WTC11 (cell line): ENCODE data around the gene LMO3. TPM values are rescaled to one million over a fixed set of nuclear protein-coding genes. Genes with fewer than 3 reads are reported as not detected.

Experiments
- ATAC-seq: fragments of 200-7000 bp; cut with Tn5 transposase; 2 replicates; pipeline ENCODE4 v1.10.0; 2021; ENCODE audit warnings: mild to moderate bottlenecking, moderate library complexity
- CTCF ChIA-PET: fragments of 300-600 bp; sonication (Branson Sonifier 250); formaldehyde crosslinking; loops from one replicate; lab custom pipeline; 2021; ENCODE audit warnings: antibody characterized with exemption; lab: Charles Lee
- POLR2A ChIA-PET: fragments of 350-600 bp; sonication (Branson Sonifier 250); formaldehyde crosslinking; loops from one replicate; lab custom pipeline; 2021; ENCODE audit warnings: antibody characterized with exemption; lab: Charles Lee
- DNase-seq: peaks from one replicate; pipeline ENCODE4 v3.0.0; 2021; ENCODE audit warnings: low spot score
- H3K27ac Mint-ChIP-seq: 2 replicates; pipeline ENCODE4 v1.8.0; 2021; ENCODE audit warnings: mixed read lengths
- H3K27me3 Mint-ChIP-seq: 2 replicates; pipeline ENCODE4 v1.8.0; 2021; ENCODE audit warnings: low read depth, mild to moderate bottlenecking, moderate library complexity, mixed read lengths
- H3K36me3 Mint-ChIP-seq: 2 replicates; pipeline ENCODE4 v1.8.0; 2021; ENCODE audit warnings: mixed read lengths
- H3K4me1 Mint-ChIP-seq: 2 replicates; pipeline ENCODE4 v1.8.0; 2022; ENCODE audit warnings: mixed read lengths
- H3K4me3 Mint-ChIP-seq: 2 replicates; pipeline ENCODE4 v1.8.0; 2021; ENCODE audit warnings: mild to moderate bottlenecking, moderate library complexity, mixed read lengths
- H3K9me3 Mint-ChIP-seq: 2 replicates; pipeline ENCODE4 v1.8.0; 2021; ENCODE audit warnings: mixed read lengths
- CREB1 ChIP-seq: sonication (generic); formaldehyde crosslinking; IDR thresholded peaks from 2 replicates; pipeline ENCODE4 v1.8.0; 2023; ENCODE audit warnings: mild to moderate bottlenecking, missing genetic modification reagents
- FOXP1 ChIP-seq: sonication (generic); formaldehyde crosslinking; IDR thresholded peaks from 2 replicates; pipeline ENCODE4 v1.8.0; 2022; ENCODE audit warnings: missing genetic modification reagents, mild to moderate bottlenecking, moderate library complexity, borderline replicate concordance
- GABPB1 ChIP-seq: sonication (generic); formaldehyde crosslinking; IDR thresholded peaks from 2 replicates; pipeline ENCODE4 v1.8.1; 2023; ENCODE audit warnings: mild to moderate bottlenecking, missing genetic modification reagents
- KAT7 ChIP-seq: sonication (generic); formaldehyde crosslinking; IDR thresholded peaks from 2 replicates; pipeline ENCODE4 v1.8.1; 2023; ENCODE audit warnings: missing genetic modification reagents, mild to moderate bottlenecking, borderline replicate concordance
- MXD4 ChIP-seq: fragments of 250-450 bp; sonication (Bioruptor Pico); IDR thresholded peaks from 2 replicates; pipeline ENCODE4 v1.8.0; 2021; ENCODE audit warnings: mild to moderate bottlenecking, moderate library complexity, borderline replicate concordance
- NFE2L1 ChIP-seq: sonication (generic); formaldehyde crosslinking; IDR thresholded peaks from 2 replicates; pipeline ENCODE4 v1.8.1; 2023; ENCODE audit warnings: missing genetic modification reagents
- NR1H2 ChIP-seq: sonication (generic); formaldehyde crosslinking; IDR thresholded peaks from 2 replicates; pipeline ENCODE4 v1.9.0; 2021; ENCODE audit warnings: mild to moderate bottlenecking, moderate library complexity, missing genetic modification reagents
- PRRX2 ChIP-seq: fragments of 250-450 bp; sonication (Bioruptor Pico); IDR thresholded peaks from 2 replicates; pipeline ENCODE4 v1.8.0; 2021; ENCODE audit warnings: mild to moderate bottlenecking
- RELA ChIP-seq: sonication (generic); formaldehyde crosslinking; IDR thresholded peaks from 2 replicates; pipeline ENCODE4 v1.8.1; 2022; ENCODE audit warnings: missing genetic modification reagents, mild to moderate bottlenecking, borderline replicate concordance
- SMAD3 ChIP-seq: sonication (generic); formaldehyde crosslinking; IDR thresholded peaks from 2 replicates; pipeline ENCODE4 v1.8.0; 2022; ENCODE audit warnings: missing genetic modification reagents, mild to moderate bottlenecking, borderline replicate concordance
- SMAD4 ChIP-seq: sonication (generic); formaldehyde crosslinking; IDR thresholded peaks from 2 replicates; pipeline ENCODE4 v1.8.0; 2022; ENCODE audit warnings: mild to moderate bottlenecking, missing genetic modification reagents
- USF2 ChIP-seq: sonication (generic); formaldehyde crosslinking; IDR thresholded peaks from 2 replicates; pipeline ENCODE4 v1.8.1; 2023; ENCODE audit warnings: mild to moderate bottlenecking, missing genetic modification reagents, moderate library complexity
- ZNF396 ChIP-seq: fragments of 250-450 bp; sonication (Bioruptor Pico); IDR thresholded peaks from 2 replicates; pipeline ENCODE4 v1.8.0; 2021; ENCODE audit warnings: mild to moderate bottlenecking, moderate library complexity, borderline replicate concordance
- ZNF416 ChIP-seq: fragments of 250-450 bp; sonication (Bioruptor Pico); IDR thresholded peaks from 2 replicates; pipeline ENCODE4 v1.9.0; 2021; ENCODE audit warnings: mild to moderate bottlenecking, inconsistent platforms
- ZNF423 ChIP-seq: fragments of 250-450 bp; sonication (Bioruptor Pico); IDR thresholded peaks from 2 replicates; pipeline ENCODE4 v2.1.2; 2022; ENCODE audit warnings: mild to moderate bottlenecking, moderate library complexity
- ZNF671 ChIP-seq: fragments of 250-450 bp; sonication (Bioruptor Pico); IDR thresholded peaks from 2 replicates; pipeline ENCODE4 v1.8.0; 2021; ENCODE audit warnings: mild to moderate bottlenecking
- total RNA-seq: library from RNA; stranded (reverse); gene quantifications from 3 replicates; pipeline ENCODE4 v1.2.3, GENCODE V29; 2021
- TF ChIP-seq, protein P1 (sequence below): sonication (generic); formaldehyde crosslinking; conservative IDR thresholded peaks from 2 replicates; pipeline ENCODE4 v1.8.1; 2023; ENCODE audit warnings: mild to moderate bottlenecking, low read depth, missing genetic modification reagents, moderate library complexity
- TF ChIP-seq, protein P2 (sequence below): sonication (generic); formaldehyde crosslinking; IDR thresholded peaks from 2 replicates; pipeline ENCODE4 v1.8.1; 2023; ENCODE audit warnings: mild to moderate bottlenecking, missing genetic modification reagents, borderline replicate concordance
- TF ChIP-seq, protein P3 (sequence below): sonication (generic); formaldehyde crosslinking; IDR thresholded peaks from 2 replicates; pipeline ENCODE4 v1.8.1; 2023; ENCODE audit warnings: mild to moderate bottlenecking, missing genetic modification reagents, moderate library complexity
- TF ChIP-seq, protein P4 (sequence below): sonication (generic); formaldehyde crosslinking; IDR thresholded peaks from 2 replicates; pipeline ENCODE4 v1.8.1; 2023; ENCODE audit warnings: mild to moderate bottlenecking, missing genetic modification reagents
- TF ChIP-seq, protein P5 (sequence below): sonication (generic); formaldehyde crosslinking; IDR thresholded peaks from 2 replicates; pipeline ENCODE4 v1.8.1; 2022; ENCODE audit warnings: low read depth, missing genetic modification reagents, borderline replicate concordance

Gene LMO3
- total RNA-seq, 1 experiment from 2014 or later: 29.8 TPM

DNA sequence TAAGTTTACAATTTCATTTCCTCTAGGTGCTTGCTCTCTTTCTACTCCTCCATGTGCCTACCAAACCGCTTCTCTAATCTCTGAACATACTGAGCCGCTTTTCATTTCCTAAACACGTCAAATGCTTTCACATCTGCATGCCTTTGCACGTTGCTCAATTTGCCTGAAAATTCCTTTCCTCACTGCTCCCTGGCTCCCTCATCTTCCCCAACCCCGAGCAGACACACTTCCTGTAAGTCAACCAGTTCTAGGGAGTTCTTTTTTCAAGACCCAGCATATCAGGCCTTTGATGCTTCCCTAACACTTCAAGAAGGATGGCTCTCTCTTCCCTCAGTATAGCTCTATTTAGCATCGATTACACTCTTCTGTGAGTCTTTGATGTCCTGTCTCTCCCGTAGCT is 50.3 kb downstream of the LMO3 start:
- H3K27me3 Mint-ChIP-seq: no peaks in the 10 kb centered on the region
- H3K27ac Mint-ChIP-seq: peak overlapping the region; percentile 67
- no peaks in the 10 kb centered on the region for H3K9me3 Mint-ChIP-seq
- H3K36me3 Mint-ChIP-seq: no peaks in the 10 kb centered on the region; the same call in 1 of the 2 replicates
- TF ChIP-seq KAT7 (CRISPR knock-in tag): no peak
- TF ChIP-seq, protein P1, sequence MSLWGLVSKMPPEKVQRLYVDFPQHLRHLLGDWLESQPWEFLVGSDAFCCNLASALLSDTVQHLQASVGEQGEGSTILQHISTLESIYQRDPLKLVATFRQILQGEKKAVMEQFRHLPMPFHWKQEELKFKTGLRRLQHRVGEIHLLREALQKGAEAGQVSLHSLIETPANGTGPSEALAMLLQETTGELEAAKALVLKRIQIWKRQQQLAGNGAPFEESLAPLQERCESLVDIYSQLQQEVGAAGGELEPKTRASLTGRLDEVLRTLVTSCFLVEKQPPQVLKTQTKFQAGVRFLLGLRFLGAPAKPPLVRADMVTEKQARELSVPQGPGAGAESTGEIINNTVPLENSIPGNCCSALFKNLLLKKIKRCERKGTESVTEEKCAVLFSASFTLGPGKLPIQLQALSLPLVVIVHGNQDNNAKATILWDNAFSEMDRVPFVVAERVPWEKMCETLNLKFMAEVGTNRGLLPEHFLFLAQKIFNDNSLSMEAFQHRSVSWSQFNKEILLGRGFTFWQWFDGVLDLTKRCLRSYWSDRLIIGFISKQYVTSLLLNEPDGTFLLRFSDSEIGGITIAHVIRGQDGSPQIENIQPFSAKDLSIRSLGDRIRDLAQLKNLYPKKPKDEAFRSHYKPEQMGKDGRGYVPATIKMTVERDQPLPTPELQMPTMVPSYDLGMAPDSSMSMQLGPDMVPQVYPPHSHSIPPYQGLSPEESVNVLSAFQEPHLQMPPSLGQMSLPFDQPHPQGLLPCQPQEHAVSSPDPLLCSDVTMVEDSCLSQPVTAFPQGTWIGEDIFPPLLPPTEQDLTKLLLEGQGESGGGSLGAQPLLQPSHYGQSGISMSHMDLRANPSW (CRISPR knock-in tag): no peak
- TF ChIP-seq, protein P2, sequence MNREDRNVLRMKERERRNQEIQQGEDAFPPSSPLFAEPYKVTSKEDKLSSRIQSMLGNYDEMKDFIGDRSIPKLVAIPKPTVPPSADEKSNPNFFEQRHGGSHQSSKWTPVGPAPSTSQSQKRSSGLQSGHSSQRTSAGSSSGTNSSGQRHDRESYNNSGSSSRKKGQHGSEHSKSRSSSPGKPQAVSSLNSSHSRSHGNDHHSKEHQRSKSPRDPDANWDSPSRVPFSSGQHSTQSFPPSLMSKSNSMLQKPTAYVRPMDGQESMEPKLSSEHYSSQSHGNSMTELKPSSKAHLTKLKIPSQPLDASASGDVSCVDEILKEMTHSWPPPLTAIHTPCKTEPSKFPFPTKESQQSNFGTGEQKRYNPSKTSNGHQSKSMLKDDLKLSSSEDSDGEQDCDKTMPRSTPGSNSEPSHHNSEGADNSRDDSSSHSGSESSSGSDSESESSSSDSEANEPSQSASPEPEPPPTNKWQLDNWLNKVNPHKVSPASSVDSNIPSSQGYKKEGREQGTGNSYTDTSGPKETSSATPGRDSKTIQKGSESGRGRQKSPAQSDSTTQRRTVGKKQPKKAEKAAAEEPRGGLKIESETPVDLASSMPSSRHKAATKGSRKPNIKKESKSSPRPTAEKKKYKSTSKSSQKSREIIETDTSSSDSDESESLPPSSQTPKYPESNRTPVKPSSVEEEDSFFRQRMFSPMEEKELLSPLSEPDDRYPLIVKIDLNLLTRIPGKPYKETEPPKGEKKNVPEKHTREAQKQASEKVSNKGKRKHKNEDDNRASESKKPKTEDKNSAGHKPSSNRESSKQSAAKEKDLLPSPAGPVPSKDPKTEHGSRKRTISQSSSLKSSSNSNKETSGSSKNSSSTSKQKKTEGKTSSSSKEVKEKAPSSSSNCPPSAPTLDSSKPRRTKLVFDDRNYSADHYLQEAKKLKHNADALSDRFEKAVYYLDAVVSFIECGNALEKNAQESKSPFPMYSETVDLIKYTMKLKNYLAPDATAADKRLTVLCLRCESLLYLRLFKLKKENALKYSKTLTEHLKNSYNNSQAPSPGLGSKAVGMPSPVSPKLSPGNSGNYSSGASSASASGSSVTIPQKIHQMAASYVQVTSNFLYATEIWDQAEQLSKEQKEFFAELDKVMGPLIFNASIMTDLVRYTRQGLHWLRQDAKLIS: no peak
- TF ChIP-seq PRRX2 (CRISPR knock-in tag): no peak
- TF ChIP-seq SMAD4 (CRISPR knock-in tag): no peak
- TF ChIP-seq NR1H2 (CRISPR knock-in tag): no peak
- no peak for TF ChIP-seq RELA (CRISPR knock-in tag)
- TF ChIP-seq ZNF416 (CRISPR knock-in tag): no peak
- no peak for TF ChIP-seq ZNF423 (CRISPR knock-in tag)
- TF ChIP-seq ZNF671 (CRISPR knock-in tag): no peak
- ChIA-PET CTCF (interaction anchor here (0.9 kb wide), 1 partner anchor 51 kb away, joined by 3 read pairs; the partner anchor contains the start of gene LMO3), POLR2A (no interaction called here)
- peaks cover 52% of the 10 kb centered on the region for H3K4me1 Mint-ChIP-seq
- DNase-seq (peak; percentile 21), ATAC-seq (peak; percentile 90)
- H3K4me3 Mint-ChIP-seq: no peak overlapping the region

DNA sequence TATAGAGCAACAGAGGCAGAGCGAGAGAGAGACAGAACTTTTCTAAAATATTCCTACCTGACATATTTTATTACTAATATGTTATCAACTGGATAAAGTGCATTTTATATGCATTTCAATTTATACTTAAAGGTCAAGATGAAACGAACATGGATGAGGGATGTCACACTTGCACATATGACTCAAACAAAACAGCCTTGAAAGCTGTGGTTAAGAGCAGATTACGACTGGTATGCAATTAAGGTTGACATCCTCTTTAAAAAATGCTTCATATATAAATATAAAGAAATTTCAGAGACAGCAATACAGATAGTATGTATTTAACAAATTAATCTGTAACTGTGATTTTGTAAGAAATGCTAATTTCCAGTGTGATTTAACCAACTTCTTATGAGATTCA is 52.5 kb downstream of the LMO3 start:
- Mint-ChIP-seq H3K4me1 (peaks cover 53% of the 10 kb centered on the region), H3K27me3 (no peaks in the 10 kb centered on the region), H3K36me3 (no peaks in the 10 kb centered on the region; the same call in 1 of the 2 replicates), H3K4me3 (no peak overlapping the region), H3K27ac (no peak overlapping the region), H3K9me3 (no peaks in the 10 kb centered on the region)
- DNase-seq (no peak), ATAC-seq (no peak)
- ChIA-PET POLR2A (no interaction called here), CTCF (no interaction called here)
- TF ChIP-seq CREB1 (no peak), SMAD3 (CRISPR knock-in tag) (no peak), FOXP1 (CRISPR knock-in tag) (no peak), GABPB1 (no peak), USF2 (CRISPR knock-in tag) (no peak), NFE2L1 (CRISPR knock-in tag) (no peak), ZNF396 (CRISPR knock-in tag) (no peak), MXD4 (no peak)
- TF ChIP-seq, protein P3, sequence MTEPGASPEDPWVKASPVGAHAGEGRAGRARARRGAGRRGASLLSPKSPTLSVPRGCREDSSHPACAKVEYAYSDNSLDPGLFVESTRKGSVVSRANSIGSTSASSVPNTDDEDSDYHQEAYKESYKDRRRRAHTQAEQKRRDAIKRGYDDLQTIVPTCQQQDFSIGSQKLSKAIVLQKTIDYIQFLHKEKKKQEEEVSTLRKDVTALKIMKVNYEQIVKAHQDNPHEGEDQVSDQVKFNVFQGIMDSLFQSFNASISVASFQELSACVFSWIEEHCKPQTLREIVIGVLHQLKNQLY: no peak
- TF ChIP-seq, protein P4, sequence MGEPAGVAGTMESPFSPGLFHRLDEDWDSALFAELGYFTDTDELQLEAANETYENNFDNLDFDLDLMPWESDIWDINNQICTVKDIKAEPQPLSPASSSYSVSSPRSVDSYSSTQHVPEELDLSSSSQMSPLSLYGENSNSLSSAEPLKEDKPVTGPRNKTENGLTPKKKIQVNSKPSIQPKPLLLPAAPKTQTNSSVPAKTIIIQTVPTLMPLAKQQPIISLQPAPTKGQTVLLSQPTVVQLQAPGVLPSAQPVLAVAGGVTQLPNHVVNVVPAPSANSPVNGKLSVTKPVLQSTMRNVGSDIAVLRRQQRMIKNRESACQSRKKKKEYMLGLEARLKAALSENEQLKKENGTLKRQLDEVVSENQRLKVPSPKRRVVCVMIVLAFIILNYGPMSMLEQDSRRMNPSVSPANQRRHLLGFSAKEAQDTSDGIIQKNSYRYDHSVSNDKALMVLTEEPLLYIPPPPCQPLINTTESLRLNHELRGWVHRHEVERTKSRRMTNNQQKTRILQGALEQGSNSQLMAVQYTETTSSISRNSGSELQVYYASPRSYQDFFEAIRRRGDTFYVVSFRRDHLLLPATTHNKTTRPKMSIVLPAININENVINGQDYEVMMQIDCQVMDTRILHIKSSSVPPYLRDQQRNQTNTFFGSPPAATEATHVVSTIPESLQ: no peak
- TF ChIP-seq, protein P5, sequence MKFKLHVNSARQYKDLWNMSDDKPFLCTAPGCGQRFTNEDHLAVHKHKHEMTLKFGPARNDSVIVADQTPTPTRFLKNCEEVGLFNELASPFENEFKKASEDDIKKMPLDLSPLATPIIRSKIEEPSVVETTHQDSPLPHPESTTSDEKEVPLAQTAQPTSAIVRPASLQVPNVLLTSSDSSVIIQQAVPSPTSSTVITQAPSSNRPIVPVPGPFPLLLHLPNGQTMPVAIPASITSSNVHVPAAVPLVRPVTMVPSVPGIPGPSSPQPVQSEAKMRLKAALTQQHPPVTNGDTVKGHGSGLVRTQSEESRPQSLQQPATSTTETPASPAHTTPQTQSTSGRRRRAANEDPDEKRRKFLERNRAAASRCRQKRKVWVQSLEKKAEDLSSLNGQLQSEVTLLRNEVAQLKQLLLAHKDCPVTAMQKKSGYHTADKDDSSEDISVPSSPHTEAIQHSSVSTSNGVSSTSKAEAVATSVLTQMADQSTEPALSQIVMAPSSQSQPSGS (CRISPR knock-in tag): no peak
